Right lobe of liver (tissue), 4 donors: Measurements from ENCODE around the gene TJP2.

Experiments used
- POLR2A ChIP-seq: fragments of 450-650 bp; IDR thresholded peaks from one replicate; pipeline ENCODE4 v1.6.1; 2017; ENCODE audit warnings: antibody characterized with exemption, mild to moderate bottlenecking
- TF ChIP-seq, protein P1 (sequence below), 4 donors: fragments of 200-600 bp in 3 of 4; fragments of 450-650 bp in 1 of 4; IDR thresholded peaks; one replicate each; pipeline versions ENCODE4 v1.5.1 to v1.8.0; 2016 to 2022; ENCODE audit warnings: antibody characterized with exemption in 4 of 4, mild to moderate bottlenecking in 2 of 4
- donor health status: DM: no; HTN: no; CAD: no.
- donor health status: DM: no; HTN: no; CAD: no.
- donor health status: DM: no; HTN: yes; CAD: no.

DNA sequence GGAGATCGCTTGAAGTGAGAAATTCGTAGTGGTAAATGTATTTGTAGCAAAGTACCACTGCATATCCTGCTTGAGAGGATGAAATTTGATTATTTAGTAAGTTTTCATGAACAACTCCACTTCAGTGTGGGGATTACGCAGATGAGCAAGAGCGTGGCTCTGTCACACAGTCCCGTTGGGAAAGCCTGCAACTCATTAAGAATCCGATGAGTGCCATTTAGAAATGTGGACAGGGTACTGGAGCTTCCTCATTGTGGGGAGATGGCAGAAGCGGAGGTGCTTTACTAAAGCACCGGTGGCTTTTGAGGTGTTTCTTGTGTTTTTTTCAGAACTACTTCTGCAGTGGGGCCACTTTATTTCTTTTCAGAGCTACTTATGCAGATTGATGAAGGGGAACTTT is 1.4 kb downstream of the TJP2 start:
- TF ChIP-seq, protein P1, sequence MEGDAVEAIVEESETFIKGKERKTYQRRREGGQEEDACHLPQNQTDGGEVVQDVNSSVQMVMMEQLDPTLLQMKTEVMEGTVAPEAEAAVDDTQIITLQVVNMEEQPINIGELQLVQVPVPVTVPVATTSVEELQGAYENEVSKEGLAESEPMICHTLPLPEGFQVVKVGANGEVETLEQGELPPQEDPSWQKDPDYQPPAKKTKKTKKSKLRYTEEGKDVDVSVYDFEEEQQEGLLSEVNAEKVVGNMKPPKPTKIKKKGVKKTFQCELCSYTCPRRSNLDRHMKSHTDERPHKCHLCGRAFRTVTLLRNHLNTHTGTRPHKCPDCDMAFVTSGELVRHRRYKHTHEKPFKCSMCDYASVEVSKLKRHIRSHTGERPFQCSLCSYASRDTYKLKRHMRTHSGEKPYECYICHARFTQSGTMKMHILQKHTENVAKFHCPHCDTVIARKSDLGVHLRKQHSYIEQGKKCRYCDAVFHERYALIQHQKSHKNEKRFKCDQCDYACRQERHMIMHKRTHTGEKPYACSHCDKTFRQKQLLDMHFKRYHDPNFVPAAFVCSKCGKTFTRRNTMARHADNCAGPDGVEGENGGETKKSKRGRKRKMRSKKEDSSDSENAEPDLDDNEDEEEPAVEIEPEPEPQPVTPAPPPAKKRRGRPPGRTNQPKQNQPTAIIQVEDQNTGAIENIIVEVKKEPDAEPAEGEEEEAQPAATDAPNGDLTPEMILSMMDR (IDR thresholded peaks at IDR 0.05): no peak
- no peak for TF ChIP-seq POLR2A
